Measurements from ENCODE around the gene C3orf62.

- TF ChIP-seq EP300 (IDR thresholded peaks at IDR 0.05) (no peak), CTCF (IDR thresholded peaks at IDR 0.05) (no peak)
These were observed 21.5 kb upstream of the C3orf62 start for GRCh38 chr3:49298511-49298910.

Measured in tibial nerve (tissue), 4 donors.